DND-41 (cell line): ENCODE data around the gene ADK.

ENCODE experiments used
- EZH2 ChIP-seq: IDR thresholded peaks from 3 replicates; pipeline ENCODE4 v1.6.1; 2012; ENCODE audit warnings: borderline replicate concordance, low read depth, mild to moderate bottlenecking, moderate library complexity, low read length, inconsistent platforms; ENCODE audit not compliant: severe bottlenecking
- TF ChIP-seq, protein P1 (sequence below): IDR thresholded peaks from 2 replicates; pipeline ENCODE4 v1.5.1; 2012; ENCODE audit warnings: borderline replicate concordance, low read length, moderate library complexity, mild to moderate bottlenecking; ENCODE audit not compliant: poor library complexity, severe bottlenecking; ENCODE audit errors: extremely low read depth

DNA sequence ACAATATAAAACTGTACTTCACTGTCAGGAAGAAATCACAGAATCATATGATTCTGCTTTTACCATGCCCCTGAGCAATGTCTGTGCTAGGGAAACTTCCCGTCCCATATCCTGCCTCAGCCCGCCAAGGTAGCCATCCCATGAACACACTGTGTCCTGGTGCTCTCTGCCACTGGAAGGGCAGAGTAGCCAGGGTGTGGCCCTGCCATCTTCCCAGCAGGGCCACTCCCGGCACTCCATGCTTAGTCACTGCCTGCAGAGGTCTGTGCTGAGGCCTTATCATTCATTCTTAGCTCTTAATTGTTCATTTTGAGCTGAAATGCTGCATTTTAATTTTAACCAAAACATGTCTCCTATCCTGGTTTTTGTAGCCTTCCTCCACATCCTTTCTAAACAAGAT is 32.2 kb upstream of the ADK start:
- TF ChIP-seq, protein P1, sequence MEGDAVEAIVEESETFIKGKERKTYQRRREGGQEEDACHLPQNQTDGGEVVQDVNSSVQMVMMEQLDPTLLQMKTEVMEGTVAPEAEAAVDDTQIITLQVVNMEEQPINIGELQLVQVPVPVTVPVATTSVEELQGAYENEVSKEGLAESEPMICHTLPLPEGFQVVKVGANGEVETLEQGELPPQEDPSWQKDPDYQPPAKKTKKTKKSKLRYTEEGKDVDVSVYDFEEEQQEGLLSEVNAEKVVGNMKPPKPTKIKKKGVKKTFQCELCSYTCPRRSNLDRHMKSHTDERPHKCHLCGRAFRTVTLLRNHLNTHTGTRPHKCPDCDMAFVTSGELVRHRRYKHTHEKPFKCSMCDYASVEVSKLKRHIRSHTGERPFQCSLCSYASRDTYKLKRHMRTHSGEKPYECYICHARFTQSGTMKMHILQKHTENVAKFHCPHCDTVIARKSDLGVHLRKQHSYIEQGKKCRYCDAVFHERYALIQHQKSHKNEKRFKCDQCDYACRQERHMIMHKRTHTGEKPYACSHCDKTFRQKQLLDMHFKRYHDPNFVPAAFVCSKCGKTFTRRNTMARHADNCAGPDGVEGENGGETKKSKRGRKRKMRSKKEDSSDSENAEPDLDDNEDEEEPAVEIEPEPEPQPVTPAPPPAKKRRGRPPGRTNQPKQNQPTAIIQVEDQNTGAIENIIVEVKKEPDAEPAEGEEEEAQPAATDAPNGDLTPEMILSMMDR: no peak
- TF ChIP-seq EZH2: no peak
